Germinal center (tissue), 1 donor: Measurements from ENCODE around the gene KRTAP10-10.
"Not testable (repeated sequence)": the region's sequence is repeated elsewhere in the genome, so short reads cannot be mapped to it uniquely, and the experiment has no call there.

ENCODE experiments used
- DNase-seq: peaks from one replicate; pipeline ENCODE4 v3.0.0; 2012; ENCODE audit warnings: mixed read lengths, low spot score

Gene KRTAP10-10

DNA sequence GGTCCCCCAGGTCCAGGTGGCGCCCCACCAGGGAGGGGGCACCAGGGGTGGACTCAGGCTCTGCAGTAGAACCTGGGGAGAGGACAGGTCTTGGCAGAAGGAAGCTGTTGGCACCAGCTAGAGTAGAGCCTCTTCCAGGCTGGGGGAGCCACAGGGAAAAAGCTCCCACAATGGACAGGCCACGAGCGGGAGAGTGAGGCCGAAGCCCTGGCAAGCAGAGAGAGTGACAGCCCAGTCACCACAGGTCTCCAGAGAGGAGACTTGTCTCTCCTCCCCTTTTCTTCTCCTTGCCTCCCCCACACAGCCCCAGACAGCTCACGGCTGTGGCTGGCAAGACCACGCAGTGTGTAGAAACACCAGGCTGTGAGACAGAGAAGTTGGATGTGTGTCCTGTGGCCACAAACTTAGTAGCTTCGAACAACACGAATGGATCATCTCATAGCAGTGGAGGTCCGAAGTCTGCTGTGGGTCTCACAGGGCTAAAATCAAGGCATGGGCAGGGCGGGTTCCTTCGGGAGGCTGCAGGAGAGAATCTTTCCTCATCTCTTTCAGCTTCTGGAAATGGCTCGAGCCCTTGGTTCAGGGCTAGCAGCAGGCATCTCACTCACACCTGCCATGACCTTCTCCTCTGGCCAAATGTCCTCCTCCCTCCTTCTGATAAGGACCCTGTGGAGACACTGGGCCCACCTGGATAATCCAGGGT is 14.0 kb downstream of the KRTAP10-10 start:
- no peak for DNase-seq

- no peak for DNase-seq
Observed at GRCh38 chr21:44653123-44653522, 16.0 kb downstream of the KRTAP10-10 start.

DNA sequence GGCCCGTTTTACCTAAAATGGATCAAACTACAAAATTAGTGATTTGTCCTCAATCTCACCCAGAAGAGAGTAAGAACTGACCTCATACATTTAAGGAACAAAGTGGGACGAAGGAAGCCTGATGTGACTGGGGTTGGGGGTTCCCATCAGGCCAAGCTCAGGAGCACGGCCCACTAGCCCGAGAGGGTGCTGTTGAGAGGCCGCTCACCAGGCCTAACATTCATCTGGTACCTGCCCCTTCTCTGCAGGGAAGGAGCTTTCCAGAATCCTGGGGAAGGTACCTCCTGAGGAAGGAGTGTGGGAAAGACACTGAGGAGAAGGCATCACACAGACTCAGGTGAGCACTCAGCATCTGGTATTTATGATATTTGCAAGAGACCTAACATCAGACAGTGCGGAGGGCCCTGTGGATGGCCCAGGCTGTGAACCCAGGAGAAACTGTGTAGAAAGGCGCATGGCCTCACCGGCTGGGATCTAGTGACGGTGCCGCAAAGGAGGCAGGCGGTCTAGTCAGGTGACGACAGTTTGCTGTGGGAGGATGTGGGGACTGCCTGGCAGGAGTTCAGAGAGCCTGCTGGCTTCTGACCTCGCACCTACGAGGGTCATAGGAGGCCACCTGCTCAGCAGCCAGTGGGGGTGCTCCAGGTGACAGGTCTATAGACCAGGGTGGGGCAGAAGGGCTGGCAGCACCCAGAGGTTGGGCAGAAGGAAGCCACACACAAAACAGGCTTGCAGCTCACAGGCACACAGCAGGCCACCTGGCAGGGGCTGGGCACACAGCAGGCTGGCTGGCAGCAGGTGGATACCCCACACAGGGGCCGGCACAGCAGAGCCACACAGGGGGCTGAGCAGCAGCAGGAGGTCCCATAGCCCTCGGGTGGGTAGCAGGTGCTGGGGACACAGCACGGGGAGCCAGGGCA is 16.8 kb downstream of the KRTAP10-10 start:
- DNase-seq = no peak

DNA sequence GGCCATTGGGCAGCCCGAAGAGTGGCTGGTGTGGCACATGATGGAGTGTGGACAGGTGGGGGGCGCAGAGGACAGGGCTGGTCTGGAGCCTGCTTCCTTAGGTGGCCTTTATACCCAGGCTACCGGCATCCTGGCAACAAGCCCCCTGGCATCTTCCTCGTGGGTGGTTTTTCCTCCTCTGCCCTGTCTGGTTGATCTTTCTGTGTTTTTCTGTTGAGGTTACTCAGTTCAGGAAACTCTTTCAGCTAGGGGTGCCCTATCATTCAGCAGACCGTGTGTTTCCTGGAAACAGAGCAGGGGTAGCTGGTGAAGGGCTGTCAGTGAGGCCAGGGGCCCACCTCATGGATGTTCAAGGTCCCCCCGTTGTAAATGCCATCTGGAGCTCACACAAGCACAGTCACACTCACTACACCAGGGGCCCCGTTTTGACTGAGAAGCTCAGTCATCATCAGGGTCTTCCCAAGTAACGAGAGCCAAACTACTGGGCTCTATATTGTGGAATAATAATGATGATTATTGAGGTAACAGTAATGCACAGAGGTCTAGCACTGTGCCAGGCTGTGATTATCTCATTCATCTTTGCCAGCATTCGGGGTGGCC is 17.5 kb downstream of the KRTAP10-10 start, which contains the start of gene KRTAP12-4:
TSS of gene KRTAP12-4 (minus strand) at position 84 of the 600 bp plus-strand sequence. CDS start at position 39, 45 bp downstream.
- no peak for DNase-seq

GRCh38 chr21:44656868-44657267 is 19.7 kb downstream of the KRTAP10-10 start:
- DNase-seq = no peak

- DNase-seq = no peak
Observed at GRCh38 chr21:44657635-44658540, 20.7 kb downstream of the KRTAP10-10 start, which contains the start of gene KRTAP12-3. Gene KRTAP12-3 (plus strand): TSS chr21:44657932. CDS start chr21:44657980, 48 bp downstream.

DNA sequence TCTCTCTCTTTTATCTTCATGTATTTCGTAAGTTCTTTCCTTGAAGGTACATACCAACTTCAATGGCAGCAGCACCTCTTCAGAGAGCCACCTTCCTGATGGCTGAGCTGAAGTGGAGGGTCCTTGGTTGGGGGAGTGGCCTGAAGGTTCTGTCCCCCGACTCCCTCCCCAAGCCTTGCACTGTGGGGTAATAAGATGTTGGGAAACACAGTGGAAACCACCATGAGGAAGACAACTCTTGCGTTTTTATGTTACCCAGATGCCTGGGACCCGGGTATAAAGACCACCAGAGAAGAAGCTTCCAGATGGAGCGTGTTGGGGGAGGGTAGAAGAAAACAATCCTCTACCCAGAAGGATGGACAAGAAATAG is 21.4 kb downstream of the KRTAP10-10 start:
- DNase-seq = no peak

- DNase-seq = no peak
Observed at GRCh38 chr21:44658913-44659595, 21.9 kb downstream of the KRTAP10-10 start.

GRCh38 chr21:44661567-44661966 is 24.4 kb downstream of the KRTAP10-10 start:
- DNase-seq = not testable (repeated sequence)

DNA sequence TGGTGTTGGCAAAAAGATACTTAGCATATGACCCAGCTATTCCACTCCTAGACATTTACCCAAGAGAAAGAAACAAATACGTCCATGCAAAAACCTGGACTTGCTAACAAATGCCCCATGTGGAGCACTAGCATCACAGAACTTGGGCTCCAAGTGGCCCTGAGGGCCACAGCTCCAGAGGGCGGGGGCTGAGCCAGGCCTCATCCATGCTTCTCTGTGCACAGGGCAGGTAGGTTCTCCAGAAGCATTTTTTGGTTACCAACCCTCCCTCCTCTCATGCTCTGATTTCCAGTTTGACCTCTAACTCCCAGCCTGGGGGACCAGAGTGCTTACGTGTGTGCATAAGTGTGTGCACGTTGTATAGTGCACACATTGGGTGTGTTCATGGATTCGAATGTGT is 27.5 kb downstream of the KRTAP10-10 start:
- DNase-seq = no peak

GRCh38 chr21:44666401-44667320 is 29.5 kb downstream of the KRTAP10-10 start, which contains the start of gene KRTAP12-2:
Gene KRTAP12-2 (minus strand): TSS chr21:44666927. CDS start chr21:44666886, 41 bp downstream.
- DNase-seq = no peak

GRCh38 chr21:44667612-44668011 is 30.5 kb downstream of the KRTAP10-10 start:
- DNase-seq = no peak

- no peak for DNase-seq
Observed at GRCh38 chr21:44670642-44671432, 33.7 kb downstream of the KRTAP10-10 start.

DNA sequence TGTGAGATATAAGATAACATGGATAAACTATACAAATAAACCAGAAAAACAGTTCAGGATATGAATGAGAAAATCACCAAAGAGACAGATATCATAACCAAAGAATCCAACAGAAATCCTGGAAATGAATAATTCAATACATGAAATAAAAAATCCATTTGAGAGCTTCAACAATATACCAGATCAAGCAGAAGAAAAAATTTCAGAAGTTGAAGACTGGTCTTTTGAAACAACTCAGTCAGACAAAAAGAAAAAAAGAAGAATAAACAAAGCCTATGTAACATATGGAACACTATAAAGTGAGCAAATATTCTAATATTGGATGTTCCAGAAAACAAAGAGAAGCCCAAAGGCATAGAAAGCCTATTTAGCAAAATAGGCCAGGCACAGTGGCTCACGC is 34.8 kb downstream of the KRTAP10-10 start:
- DNase-seq = no peak

GRCh38 chr21:44677881-44678280 is 40.7 kb downstream of the KRTAP10-10 start:
- no peak for DNase-seq

DNA sequence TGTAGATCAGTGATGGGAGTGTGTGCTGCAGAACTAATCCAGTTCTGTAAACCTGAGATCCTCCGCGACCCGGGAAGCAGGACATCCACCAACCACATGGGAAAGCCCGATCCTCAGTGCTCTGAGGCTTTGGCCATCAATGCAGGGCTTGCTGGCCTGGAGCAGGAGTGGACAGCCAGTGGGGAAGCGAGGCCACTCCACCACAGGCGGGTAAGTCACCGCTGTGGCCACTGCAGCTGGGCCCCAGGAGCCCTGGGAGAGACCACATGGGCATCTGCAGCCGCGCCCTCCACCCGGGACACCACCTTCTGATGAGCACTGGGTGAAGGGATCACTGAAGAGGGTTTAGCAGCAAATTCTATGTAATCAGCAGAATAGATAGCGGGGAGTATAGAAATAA is 44.0 kb downstream of the KRTAP10-10 start:
- DNase-seq = no peak

DNA sequence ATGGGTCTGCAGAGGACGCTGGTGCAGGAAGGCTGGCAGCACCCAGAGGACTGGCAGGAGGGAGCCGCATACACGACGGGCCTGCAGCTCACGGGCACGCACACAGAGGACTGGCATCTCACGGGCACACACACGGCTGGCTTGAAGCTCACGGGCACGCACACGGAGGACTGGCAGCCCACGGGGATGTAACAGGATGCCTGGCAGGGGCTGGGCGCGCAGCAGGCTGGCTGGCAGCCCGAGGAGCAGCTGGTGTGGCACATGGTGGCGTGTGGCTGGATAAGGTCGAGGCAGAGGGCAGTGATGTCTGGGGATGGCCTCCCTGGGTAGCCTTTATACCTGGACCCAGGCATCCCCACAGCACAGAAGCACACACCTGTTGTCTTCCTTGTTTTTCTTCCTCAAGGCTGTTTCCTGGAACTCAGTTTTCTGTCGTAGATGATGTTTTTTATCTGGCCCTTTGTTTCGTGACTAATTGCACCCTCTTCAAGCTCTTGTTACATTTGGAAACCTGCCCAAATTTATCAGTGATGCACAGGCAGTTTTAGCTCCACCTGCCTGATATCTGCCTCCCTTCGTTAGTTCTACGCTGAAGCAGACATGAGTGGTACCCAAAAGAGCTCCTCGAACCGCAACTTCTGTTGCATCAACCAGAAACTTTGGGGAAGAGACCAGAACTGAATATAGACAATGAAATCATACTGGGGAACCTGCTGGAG is 44.9 kb downstream of the KRTAP10-10 start, which contains the start of gene KRTAP12-1:
TSS of gene KRTAP12-1 (minus strand) at position 303 of the 719 bp plus-strand sequence. CDS start at position 263, 40 bp downstream.
- no peak for DNase-seq

DNA sequence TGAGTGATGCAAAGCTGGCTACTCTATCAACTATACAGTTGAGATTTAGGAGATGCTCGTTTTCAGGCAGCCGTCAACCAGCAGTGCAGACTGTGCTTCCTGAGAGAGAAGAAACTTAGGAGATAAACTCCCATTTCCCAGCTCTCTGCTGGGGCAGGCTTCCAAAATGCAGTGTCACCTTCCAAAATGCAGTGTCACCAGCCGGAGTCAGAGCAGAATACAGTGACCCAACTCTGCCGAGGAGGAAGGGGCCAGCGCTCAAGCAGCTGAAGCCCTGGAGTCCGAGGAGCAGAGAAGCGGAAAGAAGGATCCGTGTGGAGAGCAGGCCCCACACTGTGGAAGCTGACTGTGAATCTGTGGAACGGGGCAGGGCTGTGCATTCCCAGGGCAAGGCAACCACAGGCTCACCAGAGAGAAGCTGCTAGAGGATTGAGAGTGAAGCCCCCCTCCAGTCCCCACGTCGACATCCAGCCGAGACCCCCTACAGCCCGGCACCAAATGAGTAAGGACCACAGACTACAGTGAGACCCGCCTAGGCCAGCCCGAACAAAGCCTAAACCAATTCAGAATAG is 45.5 kb downstream of the KRTAP10-10 start:
- DNase-seq = no peak
